GM12801 (cell line): Measurements from ENCODE around the gene SYNE2.

Experiments
- TF ChIP-seq, protein P1 (sequence below): IDR thresholded peaks from one replicate; pipeline ENCODE4 v1.5.1; 2011; ENCODE audit warnings: control low read depth; ENCODE audit not compliant: insufficient read length; ENCODE audit errors: extremely low read depth

Gene SYNE2

GRCh38 chr14:63940387-63940786, 87.6 kb downstream of the SYNE2 start:
- TF ChIP-seq, protein P1, sequence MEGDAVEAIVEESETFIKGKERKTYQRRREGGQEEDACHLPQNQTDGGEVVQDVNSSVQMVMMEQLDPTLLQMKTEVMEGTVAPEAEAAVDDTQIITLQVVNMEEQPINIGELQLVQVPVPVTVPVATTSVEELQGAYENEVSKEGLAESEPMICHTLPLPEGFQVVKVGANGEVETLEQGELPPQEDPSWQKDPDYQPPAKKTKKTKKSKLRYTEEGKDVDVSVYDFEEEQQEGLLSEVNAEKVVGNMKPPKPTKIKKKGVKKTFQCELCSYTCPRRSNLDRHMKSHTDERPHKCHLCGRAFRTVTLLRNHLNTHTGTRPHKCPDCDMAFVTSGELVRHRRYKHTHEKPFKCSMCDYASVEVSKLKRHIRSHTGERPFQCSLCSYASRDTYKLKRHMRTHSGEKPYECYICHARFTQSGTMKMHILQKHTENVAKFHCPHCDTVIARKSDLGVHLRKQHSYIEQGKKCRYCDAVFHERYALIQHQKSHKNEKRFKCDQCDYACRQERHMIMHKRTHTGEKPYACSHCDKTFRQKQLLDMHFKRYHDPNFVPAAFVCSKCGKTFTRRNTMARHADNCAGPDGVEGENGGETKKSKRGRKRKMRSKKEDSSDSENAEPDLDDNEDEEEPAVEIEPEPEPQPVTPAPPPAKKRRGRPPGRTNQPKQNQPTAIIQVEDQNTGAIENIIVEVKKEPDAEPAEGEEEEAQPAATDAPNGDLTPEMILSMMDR, result no peak

- TF ChIP-seq, protein P1, result no peak
Measured at GRCh38 chr14:63941023-63941422, 88.2 kb downstream of the SYNE2 start.

DNA sequence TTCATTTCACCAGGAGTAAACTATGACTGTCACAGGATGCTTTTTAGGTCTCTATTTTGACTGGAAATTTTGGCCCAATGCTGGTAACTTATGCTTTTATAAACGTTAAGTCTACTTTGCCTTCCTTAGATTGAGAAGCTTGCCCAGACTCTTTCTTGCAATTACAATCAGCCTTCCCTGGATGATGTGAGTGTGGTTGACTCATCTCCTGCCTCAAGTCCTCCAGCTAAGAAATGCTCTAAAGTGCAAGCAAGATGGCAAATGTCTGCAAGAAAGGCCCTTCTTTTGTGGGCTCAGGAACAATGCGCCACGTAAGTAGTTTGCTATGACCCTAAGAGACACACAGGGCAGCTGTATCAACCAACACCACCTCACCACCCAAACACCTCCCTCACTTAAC, 96.9 kb downstream of the SYNE2 start:
- TF ChIP-seq, protein P1, result no peak

DNA sequence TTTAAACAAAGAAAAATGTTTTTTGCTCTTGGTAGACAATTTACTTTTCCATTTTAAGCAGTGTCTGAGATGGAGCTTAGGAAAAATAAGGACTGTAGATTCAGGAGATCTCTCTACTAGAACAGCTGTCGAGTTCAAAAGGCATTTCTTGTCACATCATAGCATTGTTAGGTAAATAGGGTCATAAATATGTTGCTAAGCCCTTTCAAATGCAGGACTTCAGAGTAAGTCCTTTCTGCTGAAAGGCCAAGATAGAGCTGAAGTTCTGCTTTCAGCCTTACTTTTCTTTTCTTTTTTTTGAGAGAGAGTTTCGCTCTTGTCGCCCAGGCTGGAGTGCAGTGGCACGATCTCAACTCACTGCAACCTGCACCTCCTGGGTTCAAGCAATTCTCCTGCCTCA, 98.2 kb downstream of the SYNE2 start:
- TF ChIP-seq, protein P1, result no peak

- TF ChIP-seq, protein P1, result no peak
Measured at GRCh38 chr14:63951429-63951828, 98.6 kb downstream of the SYNE2 start.

DNA sequence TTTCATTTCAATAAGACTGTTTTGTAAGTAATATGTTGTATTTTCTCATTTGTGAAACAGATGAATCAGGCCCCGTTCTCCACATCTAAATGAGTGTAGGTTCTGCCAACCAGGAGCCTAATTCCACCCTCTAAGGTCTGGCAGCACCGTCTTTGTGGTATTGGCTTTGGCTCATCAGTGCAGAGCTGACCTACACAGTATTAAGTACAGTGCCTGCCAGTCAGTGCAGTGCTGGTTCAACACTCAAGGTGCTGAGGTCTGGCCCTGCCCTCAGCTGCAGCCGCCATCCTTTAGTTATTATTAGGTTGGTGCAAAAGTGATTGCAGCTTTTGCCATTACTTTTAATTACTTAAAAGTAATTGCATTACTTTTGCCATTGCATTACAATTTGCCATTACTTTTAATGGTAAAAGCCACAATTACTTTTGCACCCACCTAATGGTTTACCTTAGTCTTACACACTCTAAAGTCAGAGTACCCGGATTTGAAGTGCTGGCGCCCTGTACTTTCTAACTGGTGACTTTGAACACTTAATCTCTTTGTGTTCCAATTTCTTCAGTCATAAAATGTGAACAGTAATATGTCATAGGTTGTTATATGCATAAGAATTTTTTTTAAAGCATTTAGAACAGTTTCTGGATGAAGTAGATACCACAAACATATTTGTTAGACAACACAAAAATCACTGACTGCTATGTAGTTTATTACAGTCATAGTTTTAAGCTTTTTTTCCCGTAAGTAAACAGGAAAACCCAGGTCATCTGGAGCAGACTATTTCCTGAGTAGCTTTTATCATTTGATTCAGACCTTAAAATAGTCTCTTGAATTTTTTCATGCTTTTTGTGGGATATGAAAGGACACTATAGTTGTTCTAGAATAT, 99.5 kb downstream of the SYNE2 start:
- TF ChIP-seq, protein P1, result no peak

DNA sequence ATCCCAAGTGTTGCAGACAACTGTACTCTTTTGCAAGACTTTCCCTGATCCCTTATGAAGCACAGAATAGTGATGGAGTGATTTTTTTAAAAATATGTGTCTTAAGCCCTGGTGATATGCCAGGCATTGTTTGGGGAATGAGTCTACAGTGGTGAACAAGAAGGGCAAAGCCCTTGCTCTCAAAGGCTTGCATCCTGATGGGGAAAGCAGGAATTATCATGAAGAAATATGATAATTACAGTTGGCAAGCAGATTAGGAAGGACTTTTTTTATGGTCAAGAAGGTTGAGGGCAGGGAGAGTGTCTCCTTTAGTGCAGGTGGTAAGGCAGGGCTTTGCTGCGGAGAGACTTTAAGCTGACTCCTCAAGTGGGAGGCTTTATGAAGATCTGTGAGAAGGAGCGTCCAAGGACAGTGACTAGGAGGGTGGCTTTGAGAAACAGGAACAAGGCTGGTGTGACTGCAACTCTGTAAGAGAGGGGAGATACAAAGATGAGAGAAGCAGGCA, 100.2 kb downstream of the SYNE2 start:
- TF ChIP-seq, protein P1, result no peak
